WTC11 (cell line): ENCODE measurements around the gene IQGAP2. TPM values are rescaled to one million over a fixed set of nuclear protein-coding genes. Genes with fewer than 3 reads are reported as not detected.

Experiments used
- ATAC-seq: fragments of 200-7000 bp; cut with Tn5 transposase; 2 replicates; pipeline ENCODE4 v1.10.0; 2021; ENCODE audit warnings: mild to moderate bottlenecking, moderate library complexity
- CTCF ChIA-PET: fragments of 300-600 bp; sonication (Branson Sonifier 250); formaldehyde crosslinking; loops from one replicate; lab custom pipeline; 2021; ENCODE audit warnings: antibody characterized with exemption; lab: Charles Lee
- POLR2A ChIA-PET: fragments of 350-600 bp; sonication (Branson Sonifier 250); formaldehyde crosslinking; loops from one replicate; lab custom pipeline; 2021; ENCODE audit warnings: antibody characterized with exemption; lab: Charles Lee
- DNase-seq: peaks from one replicate; pipeline ENCODE4 v3.0.0; 2021; ENCODE audit warnings: low spot score
- H3K27ac Mint-ChIP-seq: 2 replicates; pipeline ENCODE4 v1.8.0; 2021; ENCODE audit warnings: mixed read lengths
- H3K27me3 Mint-ChIP-seq: 2 replicates; pipeline ENCODE4 v1.8.0; 2021; ENCODE audit warnings: low read depth, mild to moderate bottlenecking, moderate library complexity, mixed read lengths
- H3K36me3 Mint-ChIP-seq: 2 replicates; pipeline ENCODE4 v1.8.0; 2021; ENCODE audit warnings: mixed read lengths
- H3K4me1 Mint-ChIP-seq: 2 replicates; pipeline ENCODE4 v1.8.0; 2022; ENCODE audit warnings: mixed read lengths
- H3K4me3 Mint-ChIP-seq: 2 replicates; pipeline ENCODE4 v1.8.0; 2021; ENCODE audit warnings: mild to moderate bottlenecking, moderate library complexity, mixed read lengths
- H3K9me3 Mint-ChIP-seq: 2 replicates; pipeline ENCODE4 v1.8.0; 2021; ENCODE audit warnings: mixed read lengths
- CBFB ChIP-seq: sonication (generic); formaldehyde crosslinking; IDR thresholded peaks from 2 replicates; pipeline ENCODE4 v1.8.1; 2022; ENCODE audit warnings: mild to moderate bottlenecking, low read depth, missing genetic modification reagents
- CTCF ChIP-seq: fragments of 200-600 bp; IDR thresholded peaks from 2 replicates; pipeline ENCODE4 v1.8.0; 2022; ENCODE audit warnings: antibody characterized with exemption
- E2F1 ChIP-seq: sonication (generic); formaldehyde crosslinking; IDR thresholded peaks from 2 replicates; pipeline ENCODE4 v1.8.0; 2022; ENCODE audit warnings: mild to moderate bottlenecking, missing genetic modification reagents
- ELF4 ChIP-seq: sonication (generic); formaldehyde crosslinking; IDR thresholded peaks from 2 replicates; pipeline ENCODE4 v1.8.1; 2022; ENCODE audit warnings: low read depth, mild to moderate bottlenecking, moderate library complexity, missing genetic modification reagents
- ETV6 ChIP-seq: sonication (generic); formaldehyde crosslinking; IDR thresholded peaks from 2 replicates; pipeline ENCODE4 v1.8.1; 2022; ENCODE audit warnings: mild to moderate bottlenecking, missing genetic modification reagents
- FOXP1 ChIP-seq: sonication (generic); formaldehyde crosslinking; IDR thresholded peaks from 2 replicates; pipeline ENCODE4 v1.8.0; 2022; ENCODE audit warnings: missing genetic modification reagents, mild to moderate bottlenecking, moderate library complexity, borderline replicate concordance
- HMGA2 ChIP-seq: fragments of 250-450 bp; sonication (Bioruptor Pico); IDR thresholded peaks from 2 replicates; pipeline ENCODE4 v1.4.0; 2021; ENCODE audit warnings: mild to moderate bottlenecking, moderate library complexity
- IRF2 ChIP-seq: sonication (generic); formaldehyde crosslinking; IDR thresholded peaks from 2 replicates; pipeline ENCODE4 v1.8.0; 2022; ENCODE audit warnings: low read depth, missing genetic modification reagents, borderline replicate concordance
- MXD4 ChIP-seq: fragments of 250-450 bp; sonication (Bioruptor Pico); IDR thresholded peaks from 2 replicates; pipeline ENCODE4 v1.8.0; 2021; ENCODE audit warnings: mild to moderate bottlenecking, moderate library complexity, borderline replicate concordance
- MYBL2 ChIP-seq: sonication (generic); formaldehyde crosslinking; IDR thresholded peaks from 2 replicates; pipeline ENCODE4 v1.8.1; 2023; ENCODE audit warnings: mild to moderate bottlenecking, moderate library complexity, missing genetic modification reagents
- NR3C1 ChIP-seq: sonication (generic); formaldehyde crosslinking; conservative IDR thresholded peaks from 2 replicates; pipeline ENCODE4 v1.8.1; 2023; ENCODE audit warnings: low read depth, mild to moderate bottlenecking, missing genetic modification reagents
- OVOL2 ChIP-seq: fragments of 250-450 bp; sonication (Bioruptor Pico); IDR thresholded peaks from 2 replicates; pipeline ENCODE4 v1.9.0; 2021; ENCODE audit warnings: mild to moderate bottlenecking, borderline replicate concordance
- SMAD3 ChIP-seq: sonication (generic); formaldehyde crosslinking; IDR thresholded peaks from 2 replicates; pipeline ENCODE4 v1.8.0; 2022; ENCODE audit warnings: missing genetic modification reagents, mild to moderate bottlenecking, borderline replicate concordance
- SOX15 ChIP-seq: fragments of 250-450 bp; sonication (Bioruptor Pico); IDR thresholded peaks from 2 replicates; pipeline ENCODE4 v1.9.0; 2021; ENCODE audit warnings: mild to moderate bottlenecking
- SP1 ChIP-seq: sonication (generic); formaldehyde crosslinking; conservative IDR thresholded peaks from 2 replicates; pipeline ENCODE4 v1.8.1; 2022; ENCODE audit warnings: missing genetic modification reagents
- TEAD4 ChIP-seq: sonication (generic); formaldehyde crosslinking; IDR thresholded peaks from 2 replicates; pipeline ENCODE4 v1.8.0; 2022; ENCODE audit warnings: mild to moderate bottlenecking, missing genetic modification reagents
- ZNF121 ChIP-seq: sonication (generic); formaldehyde crosslinking; IDR thresholded peaks from 2 replicates; pipeline ENCODE4 v1.8.0; 2023; ENCODE audit warnings: missing genetic modification reagents
- ZNF232 ChIP-seq: sonication (generic); formaldehyde crosslinking; IDR thresholded peaks from 2 replicates; pipeline ENCODE4 v1.8.0; 2022; ENCODE audit warnings: mild to moderate bottlenecking, missing genetic modification reagents
- total RNA-seq: library from RNA; stranded (reverse); gene quantifications from 3 replicates; pipeline ENCODE4 v1.2.3, GENCODE V29; 2021
- TF ChIP-seq, protein P1 (sequence below): sonication (generic); formaldehyde crosslinking; IDR thresholded peaks from 2 replicates; pipeline ENCODE4 v1.8.0; 2022; ENCODE audit warnings: mild to moderate bottlenecking, missing genetic modification reagents
- TF ChIP-seq, protein P2 (sequence below): sonication (generic); formaldehyde crosslinking; IDR thresholded peaks from 2 replicates; pipeline ENCODE4 v1.8.1; 2022; ENCODE audit warnings: low read depth, missing genetic modification reagents, borderline replicate concordance
- TF ChIP-seq, protein P3 (sequence below): fragments of 250-450 bp; sonication (Bioruptor Pico); IDR thresholded peaks from 2 replicates; pipeline ENCODE4 v1.9.0; 2021; ENCODE audit warnings: mild to moderate bottlenecking
- TF ChIP-seq, protein P4 (sequence below): sonication (generic); formaldehyde crosslinking; IDR thresholded peaks from 2 replicates; pipeline ENCODE4 v1.8.1; 2022; ENCODE audit warnings: missing genetic modification reagents, borderline replicate concordance
- TF ChIP-seq, protein P5 (sequence below): sonication (generic); formaldehyde crosslinking; IDR thresholded peaks from 2 replicates; pipeline ENCODE4 v1.8.1; 2022; ENCODE audit warnings: low read depth, mild to moderate bottlenecking, moderate library complexity, missing genetic modification reagents, borderline replicate concordance

The IQGAP2 gene
- total RNA-seq, 1 experiment from 2014 or later = 70.6 TPM

DNA sequence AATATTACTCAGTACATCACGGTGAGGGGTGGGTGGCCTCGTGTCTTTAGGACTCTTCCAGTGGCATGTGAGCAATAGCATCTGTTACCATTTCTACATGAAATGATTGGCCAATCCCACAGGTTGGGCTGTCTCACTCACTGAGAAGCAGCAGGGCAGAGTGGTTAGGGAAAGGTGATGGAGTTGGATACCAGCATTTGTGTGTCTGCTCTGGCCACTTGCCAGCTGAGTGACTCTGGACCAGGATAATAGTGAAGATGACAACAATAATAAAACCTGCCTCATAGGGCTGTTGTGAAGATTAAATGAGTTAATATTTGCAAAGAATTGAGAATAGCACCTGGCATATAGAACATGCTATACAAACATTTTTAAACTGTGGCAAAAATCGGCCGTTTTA lies 42.0 kb downstream of the IQGAP2 start (continued):
- TF ChIP-seq, protein P1, sequence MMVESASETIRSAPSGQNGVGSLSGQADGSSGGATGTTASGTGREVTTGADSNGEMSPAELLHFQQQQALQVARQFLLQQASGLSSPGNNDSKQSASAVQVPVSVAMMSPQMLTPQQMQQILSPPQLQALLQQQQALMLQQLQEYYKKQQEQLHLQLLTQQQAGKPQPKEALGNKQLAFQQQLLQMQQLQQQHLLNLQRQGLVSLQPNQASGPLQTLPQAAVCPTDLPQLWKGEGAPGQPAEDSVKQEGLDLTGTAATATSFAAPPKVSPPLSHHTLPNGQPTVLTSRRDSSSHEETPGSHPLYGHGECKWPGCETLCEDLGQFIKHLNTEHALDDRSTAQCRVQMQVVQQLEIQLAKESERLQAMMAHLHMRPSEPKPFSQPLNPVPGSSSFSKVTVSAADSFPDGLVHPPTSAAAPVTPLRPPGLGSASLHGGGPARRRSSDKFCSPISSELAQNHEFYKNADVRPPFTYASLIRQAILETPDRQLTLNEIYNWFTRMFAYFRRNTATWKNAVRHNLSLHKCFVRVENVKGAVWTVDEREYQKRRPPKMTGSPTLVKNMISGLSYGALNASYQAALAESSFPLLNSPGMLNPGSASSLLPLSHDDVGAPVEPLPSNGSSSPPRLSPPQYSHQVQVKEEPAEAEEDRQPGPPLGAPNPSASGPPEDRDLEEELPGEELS (CRISPR knock-in tag) = no peak
- TF ChIP-seq TEAD4 (CRISPR knock-in tag) (no peak), ELF4 (CRISPR knock-in tag) (no peak)
- TF ChIP-seq, protein P2, sequence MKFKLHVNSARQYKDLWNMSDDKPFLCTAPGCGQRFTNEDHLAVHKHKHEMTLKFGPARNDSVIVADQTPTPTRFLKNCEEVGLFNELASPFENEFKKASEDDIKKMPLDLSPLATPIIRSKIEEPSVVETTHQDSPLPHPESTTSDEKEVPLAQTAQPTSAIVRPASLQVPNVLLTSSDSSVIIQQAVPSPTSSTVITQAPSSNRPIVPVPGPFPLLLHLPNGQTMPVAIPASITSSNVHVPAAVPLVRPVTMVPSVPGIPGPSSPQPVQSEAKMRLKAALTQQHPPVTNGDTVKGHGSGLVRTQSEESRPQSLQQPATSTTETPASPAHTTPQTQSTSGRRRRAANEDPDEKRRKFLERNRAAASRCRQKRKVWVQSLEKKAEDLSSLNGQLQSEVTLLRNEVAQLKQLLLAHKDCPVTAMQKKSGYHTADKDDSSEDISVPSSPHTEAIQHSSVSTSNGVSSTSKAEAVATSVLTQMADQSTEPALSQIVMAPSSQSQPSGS (CRISPR knock-in tag) = no peak

- Mint-ChIP-seq H3K4me3 (no peak overlapping the region), H3K27ac (no peak overlapping the region), H3K4me1 (peaks cover 38% of the 10 kb centered on the region), H3K36me3 (0 out of 2 replicates have a peak, but pooled peaks cover 6% of the 10 kb centered on the region), H3K9me3 (no peaks in the 10 kb centered on the region), H3K27me3 (no peaks in the 10 kb centered on the region)
- no peak for TF ChIP-seq CBFB (CRISPR knock-in tag)
- TF ChIP-seq, protein P3, sequence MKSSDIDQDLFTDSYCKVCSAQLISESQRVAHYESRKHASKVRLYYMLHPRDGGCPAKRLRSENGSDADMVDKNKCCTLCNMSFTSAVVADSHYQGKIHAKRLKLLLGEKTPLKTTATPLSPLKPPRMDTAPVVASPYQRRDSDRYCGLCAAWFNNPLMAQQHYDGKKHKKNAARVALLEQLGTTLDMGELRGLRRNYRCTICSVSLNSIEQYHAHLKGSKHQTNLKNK (CRISPR knock-in tag) = no peak
- TF ChIP-seq, protein P4, sequence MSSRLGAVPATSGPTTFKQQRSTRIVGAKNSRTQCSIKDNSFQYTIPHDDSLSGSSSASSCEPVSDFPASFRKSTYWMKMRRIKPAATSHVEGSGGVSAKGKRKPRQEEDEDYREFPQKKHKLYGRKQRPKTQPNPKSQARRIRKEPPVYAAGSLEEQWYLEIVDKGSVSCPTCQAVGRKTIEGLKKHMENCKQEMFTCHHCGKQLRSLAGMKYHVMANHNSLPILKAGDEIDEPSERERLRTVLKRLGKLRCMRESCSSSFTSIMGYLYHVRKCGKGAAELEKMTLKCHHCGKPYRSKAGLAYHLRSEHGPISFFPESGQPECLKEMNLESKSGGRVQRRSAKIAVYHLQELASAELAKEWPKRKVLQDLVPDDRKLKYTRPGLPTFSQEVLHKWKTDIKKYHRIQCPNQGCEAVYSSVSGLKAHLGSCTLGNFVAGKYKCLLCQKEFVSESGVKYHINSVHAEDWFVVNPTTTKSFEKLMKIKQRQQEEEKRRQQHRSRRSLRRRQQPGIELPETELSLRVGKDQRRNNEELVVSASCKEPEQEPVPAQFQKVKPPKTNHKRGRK (CRISPR knock-in tag) = no peak
- no peak for DNase-seq
- ChIA-PET POLR2A (no interaction called here), CTCF (no interaction called here)
- ATAC-seq = no peak
Observed at GRCh38 chr5:76445830-76446229, 42.7 kb downstream of the IQGAP2 start.

GRCh38 chr5:76446776-76447175 lies 43.7 kb downstream of the IQGAP2 start:
- H3K27me3 Mint-ChIP-seq = no peaks in the 10 kb centered on the region
- POLR2A ChIA-PET = no interaction called here
- TF ChIP-seq MYBL2 (CRISPR knock-in tag) = no peak
- TF ChIP-seq ZNF232 (CRISPR knock-in tag) = no peak
- TF ChIP-seq SP1 = no peak
- TF ChIP-seq SMAD3 (CRISPR knock-in tag) = no peak
- TF ChIP-seq CTCF = no peak
- no peak for TF ChIP-seq OVOL2
- TF ChIP-seq SOX15 (CRISPR knock-in tag) = no peak
- no peak for TF ChIP-seq ETV6 (CRISPR knock-in tag)
- no peak for TF ChIP-seq NR3C1
- TF ChIP-seq TEAD4 (CRISPR knock-in tag) = no peak
- TF ChIP-seq, protein P5, sequence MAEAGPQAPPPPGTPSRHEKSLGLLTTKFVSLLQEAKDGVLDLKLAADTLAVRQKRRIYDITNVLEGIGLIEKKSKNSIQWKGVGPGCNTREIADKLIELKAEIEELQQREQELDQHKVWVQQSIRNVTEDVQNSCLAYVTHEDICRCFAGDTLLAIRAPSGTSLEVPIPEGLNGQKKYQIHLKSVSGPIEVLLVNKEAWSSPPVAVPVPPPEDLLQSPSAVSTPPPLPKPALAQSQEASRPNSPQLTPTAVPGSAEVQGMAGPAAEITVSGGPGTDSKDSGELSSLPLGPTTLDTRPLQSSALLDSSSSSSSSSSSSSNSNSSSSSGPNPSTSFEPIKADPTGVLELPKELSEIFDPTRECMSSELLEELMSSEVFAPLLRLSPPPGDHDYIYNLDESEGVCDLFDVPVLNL (CRISPR knock-in tag) = no peak
- TF ChIP-seq HMGA2 = no peak
- TF ChIP-seq FOXP1 (CRISPR knock-in tag) = no peak
- TF ChIP-seq E2F1 = no peak
- TF ChIP-seq ZNF121 = no peak
- TF ChIP-seq IRF2 (CRISPR knock-in tag) = no peak
- TF ChIP-seq MXD4 = no peak
- peaks cover 37% of the 10 kb centered on the region for H3K4me1 Mint-ChIP-seq
- no peak for ATAC-seq
- no peak overlapping the region for H3K4me3 Mint-ChIP-seq
- H3K9me3 Mint-ChIP-seq = no peaks in the 10 kb centered on the region
- H3K27ac Mint-ChIP-seq = peak overlapping the region; percentile 86
- CTCF ChIA-PET = interaction anchor here (0.6 to 1.3 kb wide), 2 partner anchors 43 to 98 kb away, joined by 3 read pairs; partner anchors contain the start of gene IQGAP2
- 0 out of 2 replicates have a peak, but pooled peaks cover 6% of the 10 kb centered on the region for H3K36me3 Mint-ChIP-seq
- DNase-seq = no peak
